Gastroesophageal sphincter (tissue), 4 donors: Measurements from ENCODE around the gene CNPY2. TPM values are rescaled to one million over a fixed set of nuclear protein-coding genes. Genes with fewer than 3 reads are reported as not detected.

Experiments
- ATAC-seq: fragments of 150-250 bp; one replicate; pipeline ENCODE4 v1.9.1; 2016; ENCODE audit warnings: mild to moderate bottlenecking, moderate library complexity
- H3K27ac ChIP-seq, 4 donors: fragments of 200-600 bp; sonication (generic) in 3 of 4; 1 replicate in 3 of 4; 2 replicates in 1 of 4; pipeline ENCODE4 v1.5.1; 2016 to 2019
- H3K27me3 ChIP-seq: fragments of 200-600 bp; sonication (generic); one replicate; pipeline ENCODE4 v1.5.1; 2019
- H3K36me3 ChIP-seq, 2 donors: fragments of 200-600 bp; sonication (generic); one replicate each; pipeline ENCODE4 v1.5.1; 2019; ENCODE audit warnings: control low read depth in 1 of 2
- H3K4me1 ChIP-seq, 3 donors: fragments of 200-600 bp; sonication (generic); 1 replicate in 2 of 3; 2 replicates in 1 of 3; pipeline ENCODE4 v1.5.1; 2016 to 2019; ENCODE audit warnings: control low read depth in 2 of 3
- H3K4me3 ChIP-seq, 2 donors: fragments of 200-600 bp; sonication (generic); one replicate each; pipeline ENCODE4 v1.5.1; 2019; ENCODE audit warnings: mild to moderate bottlenecking in 1 of 2, moderate library complexity in 1 of 2
- H3K9me3 ChIP-seq, 3 donors: fragments of 200-600 bp; sonication (generic); one replicate each; pipeline ENCODE4 v1.5.1; 2017 to 2019; ENCODE audit warnings: control low read depth in 2 of 3
- EP300 ChIP-seq: sonication (generic); formaldehyde crosslinking; IDR thresholded peaks from one replicate; pipeline ENCODE4 v1.6.1; 2017; ENCODE audit warnings: antibody characterized with exemption, mild to moderate bottlenecking
- POLR2A ChIP-seq, 2 donors: fragments of 450-650 bp; IDR thresholded peaks; one replicate each; pipeline ENCODE4 v1.6.1; 2017; ENCODE audit warnings: antibody characterized with exemption in 2 of 2, mild to moderate bottlenecking in 2 of 2, moderate library complexity in 1 of 2
- POLR2AphosphoS5 ChIP-seq: sonication (generic); formaldehyde crosslinking; IDR thresholded peaks from one replicate; pipeline ENCODE4 v1.6.1; 2017; ENCODE audit warnings: antibody characterized with exemption
- WGBS, 2 donors: methylation state at CpG; one replicate each; pipeline ENCODE4 v1.1.5; 2018; ENCODE audit warnings: low coverage in 1 of 2; 5-methylcytosine and 5-hydroxymethylcytosine counted together
- total RNA-seq, 4 donors: library from RNA; depleted of rRNA; stranded (reverse); fragments of >200 nt; gene quantifications; one replicate each; pipeline ENCODE4 v1.1.0, GENCODE V29; 2016
- TF ChIP-seq, protein P1 (sequence below), 4 experiments: fragments of 200-600 bp in 2 of 4; fragments of 450-650 bp in 2 of 4; sonication (generic) in 1 of 4; IDR thresholded peaks; one replicate each; pipeline ENCODE4 v1.5.1; 2017 to 2019; ENCODE audit warnings: antibody characterized with exemption in 4 of 4, mild to moderate bottlenecking in 2 of 4, moderate library complexity in 2 of 4

Gene CNPY2
- total RNA-seq, 4 donors from 2014 or later: 55.7 to 82.0 (median 65.2) TPM

DNA sequence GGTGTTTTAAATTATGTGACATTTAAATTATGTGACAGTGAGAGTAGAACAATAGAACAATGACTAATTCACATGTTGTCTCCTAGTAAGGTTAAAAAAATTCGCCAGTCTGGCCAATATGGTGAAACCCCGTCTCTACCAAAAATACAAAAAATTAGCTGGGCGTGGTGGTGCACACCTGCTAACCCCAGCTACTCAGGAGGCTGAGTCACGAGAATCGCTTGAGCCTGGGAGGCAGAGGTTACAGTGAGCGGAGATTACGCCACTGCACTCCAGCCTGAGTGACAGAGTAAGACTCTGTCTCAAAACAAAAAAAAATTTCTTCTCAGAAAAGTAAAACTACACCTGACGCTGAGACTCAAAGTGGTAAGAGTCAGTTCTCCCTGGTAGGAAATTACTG lies 18.4 kb downstream of the CNPY2 start:
- Histone ChIP-seq H3K27ac (peak overlapping the region in 2 of 4 donors; percentile 2 to 8), H3K4me3 (no peak overlapping the region), H3K27me3 (no peaks in the 10 kb centered on the region), H3K36me3 (peaks cover 0 to 16% of the 10 kb centered on the region in 2 donors), H3K4me1 (peaks cover 6 to 85% (median 21%) of the 10 kb centered on the region in 3 donors), H3K9me3 (no peaks in the 10 kb centered on the region)
- 91 to 95% methylated on average over 3 to 8 of the region's 8 CpGs for WGBS, 2 donors
- no peak for ATAC-seq
- TF ChIP-seq POLR2AphosphoS5 (no peak), POLR2A (IDR thresholded peaks at IDR 0.05) (no peak), EP300 (no peak)
- TF ChIP-seq, protein P1, sequence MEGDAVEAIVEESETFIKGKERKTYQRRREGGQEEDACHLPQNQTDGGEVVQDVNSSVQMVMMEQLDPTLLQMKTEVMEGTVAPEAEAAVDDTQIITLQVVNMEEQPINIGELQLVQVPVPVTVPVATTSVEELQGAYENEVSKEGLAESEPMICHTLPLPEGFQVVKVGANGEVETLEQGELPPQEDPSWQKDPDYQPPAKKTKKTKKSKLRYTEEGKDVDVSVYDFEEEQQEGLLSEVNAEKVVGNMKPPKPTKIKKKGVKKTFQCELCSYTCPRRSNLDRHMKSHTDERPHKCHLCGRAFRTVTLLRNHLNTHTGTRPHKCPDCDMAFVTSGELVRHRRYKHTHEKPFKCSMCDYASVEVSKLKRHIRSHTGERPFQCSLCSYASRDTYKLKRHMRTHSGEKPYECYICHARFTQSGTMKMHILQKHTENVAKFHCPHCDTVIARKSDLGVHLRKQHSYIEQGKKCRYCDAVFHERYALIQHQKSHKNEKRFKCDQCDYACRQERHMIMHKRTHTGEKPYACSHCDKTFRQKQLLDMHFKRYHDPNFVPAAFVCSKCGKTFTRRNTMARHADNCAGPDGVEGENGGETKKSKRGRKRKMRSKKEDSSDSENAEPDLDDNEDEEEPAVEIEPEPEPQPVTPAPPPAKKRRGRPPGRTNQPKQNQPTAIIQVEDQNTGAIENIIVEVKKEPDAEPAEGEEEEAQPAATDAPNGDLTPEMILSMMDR (IDR thresholded peaks at IDR 0.05): no peak

DNA sequence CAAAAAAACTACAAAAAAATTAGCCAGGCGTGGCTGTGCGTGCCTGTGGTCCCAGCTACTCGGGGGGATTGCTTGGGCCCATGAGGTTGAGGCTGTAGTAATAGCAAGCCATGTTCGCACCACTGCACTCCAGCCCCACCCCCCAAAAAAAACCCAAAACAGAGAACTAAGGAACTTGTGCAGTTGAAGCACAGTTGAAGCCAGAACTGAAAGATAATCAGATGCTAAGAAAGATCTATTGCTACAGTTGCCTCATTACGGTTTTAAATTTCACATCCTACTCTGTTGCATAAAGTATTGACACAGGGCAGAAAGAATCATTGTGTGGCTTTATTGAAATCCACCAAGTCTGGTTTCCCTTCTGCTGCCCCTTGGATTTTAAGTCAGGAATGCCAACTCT lies 19.5 kb downstream of the CNPY2 start:
- H3K4me1 ChIP-seq: peaks cover 6 to 85% (median 18%) of the 10 kb centered on the region in 3 donors
- TF ChIP-seq, protein P1 (IDR thresholded peaks at IDR 0.05): no peak
- TF ChIP-seq POLR2A (IDR thresholded peaks at IDR 0.05): no peak
- TF ChIP-seq EP300: no peak
- TF ChIP-seq POLR2AphosphoS5: no peak
- WGBS, 2 donors: 69 to 73% methylated on average over 4 to 5 of the region's 5 CpGs

DNA sequence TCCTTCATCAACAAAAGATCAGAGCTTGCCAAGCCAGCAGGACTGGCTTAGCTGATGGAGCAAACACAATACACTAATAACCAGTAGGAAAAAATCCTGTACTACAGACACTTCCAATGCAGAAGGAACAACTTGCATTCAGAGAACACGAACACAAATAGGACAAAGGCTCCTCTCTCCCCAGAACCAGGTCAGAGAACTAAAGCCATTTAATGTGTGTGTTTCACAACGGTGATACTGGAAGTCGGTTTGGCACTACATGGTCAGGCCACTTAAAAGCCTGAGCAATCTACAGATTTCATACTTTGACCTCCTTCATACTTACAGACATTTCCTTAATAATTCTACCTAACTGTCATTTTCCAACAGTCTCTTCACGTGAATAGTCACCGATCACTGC lies 22.0 kb downstream of the CNPY2 start:
- no peak for ATAC-seq
- Histone ChIP-seq H3K27ac (no peak overlapping the region), H3K9me3 (no peaks in the 10 kb centered on the region), H3K36me3 (peaks cover 0 to 33% of the 10 kb centered on the region in 2 donors), H3K4me1 (peaks cover 6 to 78% (median 7%) of the 10 kb centered on the region in 3 donors), H3K27me3 (no peaks in the 10 kb centered on the region), H3K4me3 (no peak overlapping the region)
- WGBS, 2 donors: 70 to 76% methylated on average over 4 to 5 of the region's 5 CpGs
- TF ChIP-seq, protein P1 (IDR thresholded peaks at IDR 0.05): no peak
- TF ChIP-seq EP300: no peak
- no peak for TF ChIP-seq POLR2AphosphoS5
- no peak for TF ChIP-seq POLR2A (IDR thresholded peaks at IDR 0.05)

More for the DNA sequence above, 19.5 kb downstream of the CNPY2 start:
- ATAC-seq: no peak
- Histone ChIP-seq H3K27ac (no peak overlapping the region), H3K4me3 (no peak overlapping the region), H3K9me3 (no peaks in the 10 kb centered on the region), H3K27me3 (no peaks in the 10 kb centered on the region), H3K36me3 (peaks cover 0 to 20% of the 10 kb centered on the region in 2 donors)

DNA sequence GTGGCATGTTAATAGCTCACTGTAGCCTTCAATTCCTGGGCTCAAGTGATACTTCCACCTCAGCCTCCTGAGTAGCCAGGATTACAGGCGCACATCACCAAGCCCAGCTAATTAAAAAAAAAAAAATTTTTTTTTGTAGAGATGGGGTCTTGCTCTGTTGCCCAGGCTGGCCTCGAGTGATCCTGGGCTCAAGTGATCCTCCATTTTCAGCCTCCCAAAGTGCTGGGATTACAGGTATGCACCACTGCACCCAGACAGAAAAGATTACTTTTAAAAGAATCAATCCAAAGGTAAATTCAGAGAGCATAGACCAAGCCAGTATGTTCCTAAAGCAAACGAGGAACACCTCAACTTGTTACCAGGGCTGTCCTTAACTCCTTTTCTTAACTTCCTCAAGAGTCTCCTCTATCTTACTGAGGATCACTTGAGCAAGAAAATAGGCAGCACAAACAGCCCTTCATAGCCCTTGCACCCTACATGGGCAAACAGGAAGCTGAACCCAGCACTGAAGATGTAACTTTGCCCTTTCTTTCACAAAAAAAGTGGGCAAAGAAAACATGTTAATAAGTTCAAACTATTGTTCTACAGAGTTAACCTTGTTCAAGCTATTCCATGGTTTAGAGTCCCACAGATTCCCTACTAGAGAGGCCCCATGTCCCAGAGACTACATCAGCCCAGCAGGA lies 26.9 kb downstream of the CNPY2 start:
- 71 to 75% methylated on average over 2 to 3 of the region's 3 CpGs for WGBS, 2 donors
- H3K27ac ChIP-seq: no peak overlapping the region
- H3K4me1 ChIP-seq: peaks cover 0 to 51% (median 4%) of the 10 kb centered on the region in 3 donors
- TF ChIP-seq EP300 (no peak), POLR2AphosphoS5 (no peak), POLR2A (IDR thresholded peaks at IDR 0.05) (no peak)
- TF ChIP-seq, protein P1 (IDR thresholded peaks at IDR 0.05): no peak
- H3K36me3 ChIP-seq: peaks cover 0 to 44% of the 10 kb centered on the region in 2 donors
- H3K9me3 ChIP-seq: no peaks in the 10 kb centered on the region
- no peaks in the 10 kb centered on the region for H3K27me3 ChIP-seq
- no peak for ATAC-seq
- no peak overlapping the region for H3K4me3 ChIP-seq
